Parathyroid adenoma (tissue), 2 donors: ENCODE results near the gene DCST1.

Experiments
- H2AFZ ChIP-seq: fragments of 300-600 bp; sonication (generic); one replicate; pipeline ENCODE4 v1.7.0; 2017; ENCODE audit warnings: antibody characterized with exemption, mild to moderate bottlenecking
- H3K27ac ChIP-seq: fragments of 300-600 bp; sonication (generic); one replicate; pipeline ENCODE4 v1.7.0; 2017
- H3K27me3 ChIP-seq: fragments of 300-600 bp; sonication (generic); one replicate; pipeline ENCODE4 v1.7.0; 2017; ENCODE audit warnings: low read length; ENCODE audit not compliant: control insufficient read depth, insufficient read depth
- H3K36me3 ChIP-seq: fragments of 300-600 bp; sonication (generic); one replicate; pipeline ENCODE4 v1.7.0; 2017; ENCODE audit warnings: low read length; ENCODE audit not compliant: control insufficient read depth, insufficient read depth
- H3K4me1 ChIP-seq: fragments of 300-600 bp; sonication (generic); one replicate; pipeline ENCODE4 v1.7.0; 2017; ENCODE audit warnings: control low read depth
- H3K4me2 ChIP-seq: fragments of 300-600 bp; sonication (generic); one replicate; pipeline ENCODE4 v1.7.0; 2017; ENCODE audit warnings: low read length
- H3K4me3 ChIP-seq: fragments of 300-600 bp; sonication (generic); one replicate; pipeline ENCODE4 v1.7.0; 2017; ENCODE audit warnings: low read depth, low read length
- H3K79me2 ChIP-seq: fragments of 300-600 bp; sonication (generic); one replicate; pipeline ENCODE4 v1.7.0; 2017; ENCODE audit warnings: control low read depth
- H3K9ac ChIP-seq: fragments of 300-600 bp; sonication (generic); one replicate; pipeline ENCODE4 v1.7.0; 2017; ENCODE audit warnings: mild to moderate bottlenecking
- H3K9me3 ChIP-seq: fragments of 300-600 bp; sonication (generic); one replicate; pipeline ENCODE4 v1.7.0; 2017; ENCODE audit warnings: low read length; ENCODE audit not compliant: control insufficient read depth
- CTCF ChIP-seq: fragments of 300-600 bp; sonication (generic); IDR thresholded peaks from one replicate; pipeline ENCODE4 v1.7.0; 2017; ENCODE audit warnings: antibody characterized with exemption, mild to moderate bottlenecking
- donor health status: primary hyperparathyroidism.

The DCST1 gene

GRCh38 chr1:155066777-155067176 is 33.2 kb downstream of the DCST1 start:
- Histone ChIP-seq H3K9ac (no peak overlapping the region), H2AFZ (no peak overlapping the region), H3K36me3 (no peaks in the 10 kb centered on the region), H3K4me2 (no peak overlapping the region), H3K4me3 (no peak overlapping the region), H3K79me2 (no peaks in the 10 kb centered on the region), H3K4me1 (peaks cover 6% of the 10 kb centered on the region), H3K9me3 (no peaks in the 10 kb centered on the region), H3K27ac (no peak overlapping the region), H3K27me3 (no peaks in the 10 kb centered on the region)
- no peak for TF ChIP-seq CTCF

- H3K79me2 ChIP-seq: no peaks in the 10 kb centered on the region
- no peaks in the 10 kb centered on the region for H3K27me3 ChIP-seq
- H3K36me3 ChIP-seq: no peaks in the 10 kb centered on the region
- no peaks in the 10 kb centered on the region for H3K9me3 ChIP-seq
- H3K27ac ChIP-seq: no peak overlapping the region
- no peak overlapping the region for H3K9ac ChIP-seq
- no peak overlapping the region for H2AFZ ChIP-seq
- TF ChIP-seq CTCF: no peak
- H3K4me2 ChIP-seq: no peak overlapping the region
- no peaks in the 10 kb centered on the region for H3K4me1 ChIP-seq
- H3K4me3 ChIP-seq: no peak overlapping the region
Observed at GRCh38 chr1:155068599-155068998, 35.0 kb downstream of the DCST1 start.

- H3K27ac ChIP-seq: no peak overlapping the region
- H3K79me2 ChIP-seq: no peaks in the 10 kb centered on the region
- no peak for TF ChIP-seq CTCF
- H3K27me3 ChIP-seq: no peaks in the 10 kb centered on the region
- no peaks in the 10 kb centered on the region for H3K9me3 ChIP-seq
- H2AFZ ChIP-seq: no peak overlapping the region
- no peaks in the 10 kb centered on the region for H3K4me1 ChIP-seq
- no peaks in the 10 kb centered on the region for H3K36me3 ChIP-seq
- no peak overlapping the region for H3K4me3 ChIP-seq
- H3K4me2 ChIP-seq: no peak overlapping the region
- no peak overlapping the region for H3K9ac ChIP-seq
Observed at GRCh38 chr1:155069551-155070157, 36.0 kb downstream of the DCST1 start.

GRCh38 chr1:155070158-155070621 is 36.6 kb downstream of the DCST1 start:
- Histone ChIP-seq H2AFZ (no peak overlapping the region), H3K4me3 (peak overlapping the region; percentile 49), H3K9me3 (no peaks in the 10 kb centered on the region), H3K36me3 (no peaks in the 10 kb centered on the region), H3K79me2 (no peaks in the 10 kb centered on the region), H3K27me3 (no peaks in the 10 kb centered on the region), H3K27ac (no peak overlapping the region), H3K4me2 (peak overlapping the region; percentile 71), H3K4me1 (no peaks in the 10 kb centered on the region), H3K9ac (no peak overlapping the region)
- TF ChIP-seq CTCF: no peak
